ENCODE data around the gene SLC2A8.

SLC2A8 gene

GRCh38 chr9:127370147-127370579 lies 26.8 kb upstream of the SLC2A8 start:
- no peak for TF ChIP-seq CTCF (IDR thresholded peaks at IDR 0.05; ENCODE audit: insufficient read depth, low read length, poor library complexity, severe bottlenecking)
- H3K27me3 ChIP-seq (replicated peaks; ENCODE audit: control insufficient read depth, insufficient read depth, low read length) = no peaks in the 10 kb centered on the region
- H3K4me3 ChIP-seq (replicated peaks; ENCODE audit: low read depth, low read length) = no peak overlapping the region
- no peaks in the 10 kb centered on the region for H3K36me3 ChIP-seq (ENCODE audit: control insufficient read depth, insufficient read depth, low read length)
- no peak for DNase-seq (ENCODE audit: extremely low read depth, insufficient read length)

- Histone ChIP-seq H3K4me3 (replicated peaks; ENCODE audit: low read depth, low read length) (no peak overlapping the region), H3K36me3 (ENCODE audit: control insufficient read depth, insufficient read depth, low read length) (no peaks in the 10 kb centered on the region), H3K27me3 (replicated peaks; ENCODE audit: control insufficient read depth, insufficient read depth, low read length) (no peaks in the 10 kb centered on the region)
- TF ChIP-seq CTCF (IDR thresholded peaks at IDR 0.05; ENCODE audit: insufficient read depth, low read length, poor library complexity, severe bottlenecking) = no peak
- no peak for DNase-seq (ENCODE audit: extremely low read depth, insufficient read length)
Measured at GRCh38 chr9:127370672-127371648, 26.0 kb upstream of the SLC2A8 start.

- DNase-seq (ENCODE audit: extremely low read depth, insufficient read length) = no peak
- no peak overlapping the region for H3K4me3 ChIP-seq (replicated peaks; ENCODE audit: low read depth, low read length)
- no peaks in the 10 kb centered on the region; the same call in 1 of the 2 replicates for H3K27me3 ChIP-seq (replicated peaks; ENCODE audit: control insufficient read depth, insufficient read depth, low read length)
- H3K36me3 ChIP-seq (ENCODE audit: control insufficient read depth, insufficient read depth, low read length) = no peaks in the 10 kb centered on the region
- TF ChIP-seq CTCF (IDR thresholded peaks at IDR 0.05; ENCODE audit: insufficient read depth, low read length, poor library complexity, severe bottlenecking) = no peak
Measured at GRCh38 chr9:127380479-127380878, 16.5 kb upstream of the SLC2A8 start.

GRCh38 chr9:127382541-127382940 lies 14.4 kb upstream of the SLC2A8 start:
- no peak for DNase-seq (ENCODE audit: extremely low read depth, insufficient read length)
- no peaks in the 10 kb centered on the region; the same call in 1 of the 2 replicates for H3K27me3 ChIP-seq (replicated peaks; ENCODE audit: control insufficient read depth, insufficient read depth, low read length)
- H3K36me3 ChIP-seq (ENCODE audit: control insufficient read depth, insufficient read depth, low read length) = no peaks in the 10 kb centered on the region
- no peak overlapping the region for H3K4me3 ChIP-seq (replicated peaks; ENCODE audit: low read depth, low read length)
- no peak for TF ChIP-seq CTCF (IDR thresholded peaks at IDR 0.05; ENCODE audit: insufficient read depth, low read length, poor library complexity, severe bottlenecking)

- Histone ChIP-seq H3K36me3 (ENCODE audit: control insufficient read depth, insufficient read depth, low read length) (no peaks in the 10 kb centered on the region), H3K4me3 (replicated peaks; ENCODE audit: low read depth, low read length) (no peak overlapping the region), H3K27me3 (replicated peaks; ENCODE audit: control insufficient read depth, insufficient read depth, low read length) (no peaks in the 10 kb centered on the region; the same call in 1 of the 2 replicates)
- no peak for TF ChIP-seq CTCF (IDR thresholded peaks at IDR 0.05; ENCODE audit: insufficient read depth, low read length, poor library complexity, severe bottlenecking)
- DNase-seq (ENCODE audit: extremely low read depth, insufficient read length) = no peak
Measured at GRCh38 chr9:127384016-127384730, 12.8 kb upstream of the SLC2A8 start.
